SH-SY5Y (cell line): ENCODE data around the gene ZNF618.

Experiments
- GATA2 ChIP-seq: IDR thresholded peaks from 2 replicates; pipeline ENCODE4 v1.6.1; 2011; ENCODE audit warnings: mild to moderate bottlenecking, low read depth, low read length
- GATA3 ChIP-seq: IDR thresholded peaks from 2 replicates; pipeline ENCODE4 v1.6.1; 2011; ENCODE audit warnings: low read depth, mild to moderate bottlenecking, low read length, moderate library complexity

GRCh38 chr9:113887436-113887835 is 11.3 kb downstream of the ZNF618 start:
- TF ChIP-seq GATA2 (no peak), GATA3 (no peak)
